Measurements from ENCODE around the gene TPD52L1.
"Not testable (repeated sequence)": the region's sequence is repeated elsewhere in the genome, so short reads cannot be mapped to it uniquely, and the experiment has no call there.

TPD52L1 gene

GRCh38 chr6:125123051-125123450 is 30.5 kb upstream of the TPD52L1 start:
- DNase-seq (ENCODE audit: low read depth in 1 of 2, low spot score in 1 of 2), result no peak
- in situ Hi-C loops (cut with HindIII; ENCODE audit: low pct_unique_long_range_greater_than_20kb, low sequenced_read_pairs), result no loop called here
- TF ChIP-seq JUND (IDR thresholded peaks at IDR 0.05; ENCODE audit: low read depth), result no peak

GRCh38 chr6:125123468-125124048 is 30.0 kb upstream of the TPD52L1 start:
- no peak for TF ChIP-seq JUND (IDR thresholded peaks at IDR 0.05; ENCODE audit: low read depth)
- in situ Hi-C loops (cut with HindIII; ENCODE audit: low pct_unique_long_range_greater_than_20kb, low sequenced_read_pairs), result no loop called here
- DNase-seq (ENCODE audit: low read depth in 1 of 2, low spot score in 1 of 2), result no peak

GRCh38 chr6:125124049-125124669 is 29.4 kb upstream of the TPD52L1 start:
- TF ChIP-seq JUND (IDR thresholded peaks at IDR 0.05; ENCODE audit: low read depth), result no peak
- DNase-seq (ENCODE audit: low read depth in 1 of 2, low spot score in 1 of 2), result no peak
- in situ Hi-C loops (cut with HindIII; ENCODE audit: low pct_unique_long_range_greater_than_20kb, low sequenced_read_pairs), result no loop called here

GRCh38 chr6:125125856-125126255 is 27.7 kb upstream of the TPD52L1 start:
- in situ Hi-C loops (cut with HindIII; ENCODE audit: low pct_unique_long_range_greater_than_20kb, low sequenced_read_pairs); DNase-seq (ENCODE audit: low read depth in 1 of 2, low spot score in 1 of 2): not testable (repeated sequence)

- no peak for TF ChIP-seq JUND (IDR thresholded peaks at IDR 0.05; ENCODE audit: low read depth)
- DNase-seq (ENCODE audit: low read depth in 1 of 2, low spot score in 1 of 2), result no peak
- in situ Hi-C loops (cut with HindIII; ENCODE audit: low pct_unique_long_range_greater_than_20kb, low sequenced_read_pairs), result no loop called here
These were observed 24.2 kb upstream of the TPD52L1 start for GRCh38 chr6:125129354-125129753.

- no peak for DNase-seq (ENCODE audit: low read depth in 1 of 2, low spot score in 1 of 2)
- in situ Hi-C loops (cut with HindIII; ENCODE audit: low pct_unique_long_range_greater_than_20kb, low sequenced_read_pairs), result no loop called here
These were observed 21.5 kb upstream of the TPD52L1 start for GRCh38 chr6:125132058-125132457.

GRCh38 chr6:125136378-125136777 is 17.2 kb upstream of the TPD52L1 start:
- in situ Hi-C loops (cut with HindIII; ENCODE audit: low pct_unique_long_range_greater_than_20kb, low sequenced_read_pairs), result no loop called here
- TF ChIP-seq JUND (IDR thresholded peaks at IDR 0.05; ENCODE audit: low read depth), result no peak
- no peak for DNase-seq (ENCODE audit: low read depth in 1 of 2, low spot score in 1 of 2)

More at GRCh38 chr6:125132058-125132457, 21.5 kb upstream of the TPD52L1 start:
- no peak for TF ChIP-seq JUND (IDR thresholded peaks at IDR 0.05; ENCODE audit: low read depth)

- TF ChIP-seq JUND (IDR thresholded peaks at IDR 0.05; ENCODE audit: low read depth), result no peak
- in situ Hi-C loops (cut with HindIII; ENCODE audit: low pct_unique_long_range_greater_than_20kb, low sequenced_read_pairs), result no loop called here
- no peak for DNase-seq (ENCODE audit: low read depth in 1 of 2, low spot score in 1 of 2)
These were observed 15.5 kb upstream of the TPD52L1 start for GRCh38 chr6:125138083-125138482.

GRCh38 chr6:125140808-125141207 is 12.8 kb upstream of the TPD52L1 start:
- in situ Hi-C loops (cut with HindIII; ENCODE audit: low pct_unique_long_range_greater_than_20kb, low sequenced_read_pairs), result no loop called here
- no peak for TF ChIP-seq JUND (IDR thresholded peaks at IDR 0.05; ENCODE audit: low read depth)

GRCh38 chr6:125142618-125143017 is 11.0 kb upstream of the TPD52L1 start:
- TF ChIP-seq JUND (IDR thresholded peaks at IDR 0.05; ENCODE audit: low read depth), result no peak
- no peak for DNase-seq (ENCODE audit: low read depth in 1 of 2, low spot score in 1 of 2)
- in situ Hi-C loops (cut with HindIII; ENCODE audit: low pct_unique_long_range_greater_than_20kb, low sequenced_read_pairs), result no loop called here

More at GRCh38 chr6:125140808-125141207, 12.8 kb upstream of the TPD52L1 start:
- DNase-seq (ENCODE audit: low read depth in 1 of 2, low spot score in 1 of 2), result no peak

- in situ Hi-C loops (cut with HindIII; ENCODE audit: low pct_unique_long_range_greater_than_20kb, low sequenced_read_pairs), result no loop called here
These were observed 8.8 kb upstream of the TPD52L1 start for GRCh38 chr6:125144822-125145221.

GRCh38 chr6:125149256-125150144 is 4.1 kb upstream of the TPD52L1 start:
- in situ Hi-C loops (cut with HindIII; ENCODE audit: low pct_unique_long_range_greater_than_20kb, low sequenced_read_pairs), result no loop called here
- DNase-seq (ENCODE audit: low read depth in 1 of 2, low spot score in 1 of 2), result no peak
- TF ChIP-seq JUND (IDR thresholded peaks at IDR 0.05; ENCODE audit: low read depth), result no peak

More at GRCh38 chr6:125144822-125145221, 8.8 kb upstream of the TPD52L1 start:
- no peak for DNase-seq (ENCODE audit: low read depth in 1 of 2, low spot score in 1 of 2)
- no peak for TF ChIP-seq JUND (IDR thresholded peaks at IDR 0.05; ENCODE audit: low read depth)

- no peak for DNase-seq (ENCODE audit: low read depth in 1 of 2, low spot score in 1 of 2)
- in situ Hi-C loops (cut with HindIII; ENCODE audit: low pct_unique_long_range_greater_than_20kb, low sequenced_read_pairs), result no loop called here
These were observed 1.9 kb upstream of the TPD52L1 start for GRCh38 chr6:125151700-125152099.

More at GRCh38 chr6:125151700-125152099, 1.9 kb upstream of the TPD52L1 start:
- no peak for TF ChIP-seq JUND (IDR thresholded peaks at IDR 0.05; ENCODE audit: low read depth)

Data from T47D (cell line).